Measurements from ENCODE around the gene PRKD2. TPM values are rescaled to one million over a fixed set of nuclear protein-coding genes. Genes with fewer than 3 reads are reported as not detected.

The PRKD2 gene
- total and polyA plus RNA-seq, 10 of the 15 experiments (the other 5 are each of a cell fraction or from before 2014, with no cell fraction given) = 2.3 to 98.8 (median 32.9) TPM

DNA sequence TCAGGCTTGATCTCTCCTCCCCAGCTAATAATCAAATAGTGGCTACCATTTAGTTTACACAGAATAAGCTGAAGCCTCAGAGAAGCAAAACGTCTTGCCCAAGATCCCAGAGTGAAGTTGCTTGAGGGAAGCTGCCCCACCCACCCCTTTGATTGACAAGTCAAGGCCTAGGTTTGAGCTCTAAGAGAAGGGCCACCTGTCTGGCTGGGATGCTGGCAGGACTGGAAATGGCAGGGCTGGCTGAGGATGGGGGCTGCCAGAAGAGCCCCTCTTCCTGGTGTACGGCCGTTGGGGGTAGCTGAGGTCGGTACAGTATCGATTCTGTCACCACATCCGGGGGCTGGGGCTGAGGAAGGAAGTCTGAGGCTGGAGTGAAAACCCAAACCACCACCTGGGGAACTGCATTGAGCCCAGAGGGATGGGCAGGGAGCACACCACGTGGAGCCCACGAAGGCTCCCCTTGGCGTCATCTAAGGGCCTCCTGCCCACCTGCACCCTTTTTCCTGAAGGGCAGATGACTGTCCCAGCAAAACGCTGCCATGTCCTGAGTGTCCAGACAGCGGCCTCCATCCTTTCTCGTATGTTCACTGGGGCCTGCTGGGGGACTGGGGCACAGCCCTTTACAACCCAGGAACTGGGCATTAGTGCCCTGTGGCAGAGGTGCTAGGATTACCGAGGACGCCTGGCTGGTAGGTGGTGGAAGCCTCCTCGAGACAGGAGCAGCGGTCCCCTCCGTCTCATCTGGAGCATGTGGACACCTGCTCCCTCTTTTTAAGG lies 1.4 kb upstream of the PRKD2 start (continued):
- TF ChIP-seq, protein P1, sequence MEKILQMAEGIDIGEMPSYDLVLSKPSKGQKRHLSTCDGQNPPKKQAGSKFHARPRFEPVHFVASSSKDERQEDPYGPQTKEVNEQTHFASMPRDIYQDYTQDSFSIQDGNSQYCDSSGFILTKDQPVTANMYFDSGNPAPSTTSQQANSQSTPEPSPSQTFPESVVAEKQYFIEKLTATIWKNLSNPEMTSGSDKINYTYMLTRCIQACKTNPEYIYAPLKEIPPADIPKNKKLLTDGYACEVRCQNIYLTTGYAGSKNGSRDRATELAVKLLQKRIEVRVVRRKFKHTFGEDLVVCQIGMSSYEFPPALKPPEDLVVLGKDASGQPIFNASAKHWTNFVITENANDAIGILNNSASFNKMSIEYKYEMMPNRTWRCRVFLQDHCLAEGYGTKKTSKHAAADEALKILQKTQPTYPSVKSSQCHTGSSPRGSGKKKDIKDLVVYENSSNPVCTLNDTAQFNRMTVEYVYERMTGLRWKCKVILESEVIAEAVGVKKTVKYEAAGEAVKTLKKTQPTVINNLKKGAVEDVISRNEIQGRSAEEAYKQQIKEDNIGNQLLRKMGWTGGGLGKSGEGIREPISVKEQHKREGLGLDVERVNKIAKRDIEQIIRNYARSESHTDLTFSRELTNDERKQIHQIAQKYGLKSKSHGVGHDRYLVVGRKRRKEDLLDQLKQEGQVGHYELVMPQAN (conservative IDR thresholded peaks at IDR 0.05) = no peak
- TF ChIP-seq NR2C2 (IDR thresholded peaks at IDR 0.05; ENCODE audit: borderline replicate concordance, control insufficient read depth, insufficient read length, low read depth) (no peak), RB1 (IDR thresholded peaks at IDR 0.05; ENCODE audit: borderline replicate concordance) (no peak), ESRRA (IDR thresholded peaks at IDR 0.05; ENCODE audit: low read length) (no peak), NFYB (IDR thresholded peaks at IDR 0.05; ENCODE audit: insufficient read depth, low read depth, low read length) (no peak), RUNX3 (IDR thresholded peaks at IDR 0.05; ENCODE audit: low read length) (peak; percentile 97), LARP7 (IDR thresholded peaks at IDR 0.05) (no peak), MTA2 (IDR thresholded peaks at IDR 0.05; ENCODE audit: low read depth) (0 out of 2 replicates have a peak, but pooled peaks have one; percentile 30), MYB (IDR thresholded peaks at IDR 0.05; ENCODE audit: borderline replicate concordance, low read depth, low read length) (no peak), NR2C1 (IDR thresholded peaks at IDR 0.05) (no peak), CHD4 (IDR thresholded peaks at IDR 0.05) (no peak), KLF5 (IDR thresholded peaks at IDR 0.05; ENCODE audit: partially characterized antibody) (no peak), ZNF274 (IDR thresholded peaks at IDR 0.05; ENCODE audit: insufficient read depth, insufficient read length) (no peak), CBX5 (IDR thresholded peaks at IDR 0.05; ENCODE audit: low read depth) (no peak), CBX3 (IDR thresholded peaks at IDR 0.05; ENCODE audit: borderline replicate concordance, low read depth) (no peak)
- TF ChIP-seq, protein P2, sequence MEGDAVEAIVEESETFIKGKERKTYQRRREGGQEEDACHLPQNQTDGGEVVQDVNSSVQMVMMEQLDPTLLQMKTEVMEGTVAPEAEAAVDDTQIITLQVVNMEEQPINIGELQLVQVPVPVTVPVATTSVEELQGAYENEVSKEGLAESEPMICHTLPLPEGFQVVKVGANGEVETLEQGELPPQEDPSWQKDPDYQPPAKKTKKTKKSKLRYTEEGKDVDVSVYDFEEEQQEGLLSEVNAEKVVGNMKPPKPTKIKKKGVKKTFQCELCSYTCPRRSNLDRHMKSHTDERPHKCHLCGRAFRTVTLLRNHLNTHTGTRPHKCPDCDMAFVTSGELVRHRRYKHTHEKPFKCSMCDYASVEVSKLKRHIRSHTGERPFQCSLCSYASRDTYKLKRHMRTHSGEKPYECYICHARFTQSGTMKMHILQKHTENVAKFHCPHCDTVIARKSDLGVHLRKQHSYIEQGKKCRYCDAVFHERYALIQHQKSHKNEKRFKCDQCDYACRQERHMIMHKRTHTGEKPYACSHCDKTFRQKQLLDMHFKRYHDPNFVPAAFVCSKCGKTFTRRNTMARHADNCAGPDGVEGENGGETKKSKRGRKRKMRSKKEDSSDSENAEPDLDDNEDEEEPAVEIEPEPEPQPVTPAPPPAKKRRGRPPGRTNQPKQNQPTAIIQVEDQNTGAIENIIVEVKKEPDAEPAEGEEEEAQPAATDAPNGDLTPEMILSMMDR (IDR thresholded peaks at IDR 0.05 in 2 of 3, conservative IDR thresholded peaks at IDR 0.05 in 1 of 3; ENCODE audit: control insufficient read depth in 2 of 3, extremely low read depth in 1 of 3, insufficient read depth in 1 of 3, low read depth in 3 of 3, low read length in 3 of 3) = no peak
- TF ChIP-seq, protein P3, sequence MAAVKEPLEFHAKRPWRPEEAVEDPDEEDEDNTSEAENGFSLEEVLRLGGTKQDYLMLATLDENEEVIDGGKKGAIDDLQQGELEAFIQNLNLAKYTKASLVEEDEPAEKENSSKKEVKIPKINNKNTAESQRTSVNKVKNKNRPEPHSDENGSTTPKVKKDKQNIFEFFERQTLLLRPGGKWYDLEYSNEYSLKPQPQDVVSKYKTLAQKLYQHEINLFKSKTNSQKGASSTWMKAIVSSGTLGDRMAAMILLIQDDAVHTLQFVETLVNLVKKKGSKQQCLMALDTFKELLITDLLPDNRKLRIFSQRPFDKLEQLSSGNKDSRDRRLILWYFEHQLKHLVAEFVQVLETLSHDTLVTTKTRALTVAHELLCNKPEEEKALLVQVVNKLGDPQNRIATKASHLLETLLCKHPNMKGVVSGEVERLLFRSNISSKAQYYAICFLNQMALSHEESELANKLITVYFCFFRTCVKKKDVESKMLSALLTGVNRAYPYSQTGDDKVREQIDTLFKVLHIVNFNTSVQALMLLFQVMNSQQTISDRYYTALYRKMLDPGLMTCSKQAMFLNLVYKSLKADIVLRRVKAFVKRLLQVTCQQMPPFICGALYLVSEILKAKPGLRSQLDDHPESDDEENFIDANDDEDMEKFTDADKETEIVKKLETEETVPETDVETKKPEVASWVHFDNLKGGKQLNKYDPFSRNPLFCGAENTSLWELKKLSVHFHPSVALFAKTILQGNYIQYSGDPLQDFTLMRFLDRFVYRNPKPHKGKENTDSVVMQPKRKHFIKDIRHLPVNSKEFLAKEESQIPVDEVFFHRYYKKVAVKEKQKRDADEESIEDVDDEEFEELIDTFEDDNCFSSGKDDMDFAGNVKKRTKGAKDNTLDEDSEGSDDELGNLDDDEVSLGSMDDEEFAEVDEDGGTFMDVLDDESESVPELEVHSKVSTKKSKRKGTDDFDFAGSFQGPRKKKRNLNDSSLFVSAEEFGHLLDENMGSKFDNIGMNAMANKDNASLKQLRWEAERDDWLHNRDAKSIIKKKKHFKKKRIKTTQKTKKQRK (IDR thresholded peaks at IDR 0.05; ENCODE audit: low read depth, low read length) = no peak
- TF ChIP-seq, protein P4, sequence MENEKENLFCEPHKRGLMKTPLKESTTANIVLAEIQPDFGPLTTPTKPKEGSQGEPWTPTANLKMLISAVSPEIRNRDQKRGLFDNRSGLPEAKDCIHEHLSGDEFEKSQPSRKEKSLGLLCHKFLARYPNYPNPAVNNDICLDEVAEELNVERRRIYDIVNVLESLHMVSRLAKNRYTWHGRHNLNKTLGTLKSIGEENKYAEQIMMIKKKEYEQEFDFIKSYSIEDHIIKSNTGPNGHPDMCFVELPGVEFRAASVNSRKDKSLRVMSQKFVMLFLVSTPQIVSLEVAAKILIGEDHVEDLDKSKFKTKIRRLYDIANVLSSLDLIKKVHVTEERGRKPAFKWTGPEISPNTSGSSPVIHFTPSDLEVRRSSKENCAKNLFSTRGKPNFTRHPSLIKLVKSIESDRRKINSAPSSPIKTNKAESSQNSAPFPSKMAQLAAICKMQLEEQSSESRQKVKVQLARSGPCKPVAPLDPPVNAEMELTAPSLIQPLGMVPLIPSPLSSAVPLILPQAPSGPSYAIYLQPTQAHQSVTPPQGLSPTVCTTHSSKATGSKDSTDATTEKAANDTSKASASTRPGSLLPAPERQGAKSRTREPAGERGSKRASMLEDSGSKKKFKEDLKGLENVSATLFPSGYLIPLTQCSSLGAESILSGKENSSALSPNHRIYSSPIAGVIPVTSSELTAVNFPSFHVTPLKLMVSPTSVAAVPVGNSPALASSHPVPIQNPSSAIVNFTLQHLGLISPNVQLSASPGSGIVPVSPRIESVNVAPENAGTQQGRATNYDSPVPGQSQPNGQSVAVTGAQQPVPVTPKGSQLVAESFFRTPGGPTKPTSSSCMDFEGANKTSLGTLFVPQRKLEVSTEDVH (IDR thresholded peaks at IDR 0.05; ENCODE audit: low read depth, partially characterized antibody) = no peak
- TF ChIP-seq, protein P5, sequence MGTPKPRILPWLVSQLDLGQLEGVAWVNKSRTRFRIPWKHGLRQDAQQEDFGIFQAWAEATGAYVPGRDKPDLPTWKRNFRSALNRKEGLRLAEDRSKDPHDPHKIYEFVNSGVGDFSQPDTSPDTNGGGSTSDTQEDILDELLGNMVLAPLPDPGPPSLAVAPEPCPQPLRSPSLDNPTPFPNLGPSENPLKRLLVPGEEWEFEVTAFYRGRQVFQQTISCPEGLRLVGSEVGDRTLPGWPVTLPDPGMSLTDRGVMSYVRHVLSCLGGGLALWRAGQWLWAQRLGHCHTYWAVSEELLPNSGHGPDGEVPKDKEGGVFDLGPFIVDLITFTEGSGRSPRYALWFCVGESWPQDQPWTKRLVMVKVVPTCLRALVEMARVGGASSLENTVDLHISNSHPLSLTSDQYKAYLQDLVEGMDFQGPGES (IDR thresholded peaks at IDR 0.05) = no peak

All from GM12878 (cell line).